NCI-H526 (cell line): ENCODE results near the gene FBRSL1.
"Not testable (repeated sequence)": the region's sequence is repeated elsewhere in the genome, so short reads cannot be mapped to it uniquely, and the experiment has no call there.

Experiments used
- DNase-seq, 2 experiments: peaks; one replicate each; lab custom pipeline; 2025; lab: John Stamatoyannopoulos, UW

Gene FBRSL1

GRCh38 chr12:132453361-132454192, 36.4 kb upstream of the FBRSL1 start:
- DNase-seq = no peak

GRCh38 chr12:132454193-132454932, 35.6 kb upstream of the FBRSL1 start:
- no peak for DNase-seq

- no peak for DNase-seq
These were observed 35.0 kb upstream of the FBRSL1 start for GRCh38 chr12:132454933-132455418.

GRCh38 chr12:132455565-132455964, 34.4 kb upstream of the FBRSL1 start:
- no peak for DNase-seq

- DNase-seq = no peak
These were observed 33.6 kb upstream of the FBRSL1 start for GRCh38 chr12:132456186-132456943.

- no peak for DNase-seq
These were observed 32.9 kb upstream of the FBRSL1 start for GRCh38 chr12:132456944-132457495.

GRCh38 chr12:132458441-132458840, 31.5 kb upstream of the FBRSL1 start:
- no peak for DNase-seq

GRCh38 chr12:132458846-132459641, 30.9 kb upstream of the FBRSL1 start:
- no peak for DNase-seq

GRCh38 chr12:132460571-132460970, 29.4 kb upstream of the FBRSL1 start:
- DNase-seq = no peak

GRCh38 chr12:132461526-132461925, 28.4 kb upstream of the FBRSL1 start:
- no peak for DNase-seq

GRCh38 chr12:132462788-132463187, 27.2 kb upstream of the FBRSL1 start:
- DNase-seq = no peak

GRCh38 chr12:132463284-132463924, 26.5 kb upstream of the FBRSL1 start:
- not testable (repeated sequence) for DNase-seq

- DNase-seq = not testable (repeated sequence)
These were observed 25.6 kb upstream of the FBRSL1 start for GRCh38 chr12:132464304-132464703.

- no peak for DNase-seq
These were observed 25.1 kb upstream of the FBRSL1 start for GRCh38 chr12:132464820-132465219.

GRCh38 chr12:132465269-132466190, 24.4 kb upstream of the FBRSL1 start:
- no peak for DNase-seq

GRCh38 chr12:132466241-132467201, 23.4 kb upstream of the FBRSL1 start:
- no peak for DNase-seq

GRCh38 chr12:132467511-132467910, 22.4 kb upstream of the FBRSL1 start:
- no peak for DNase-seq

- DNase-seq = no peak
These were observed 20.5 kb upstream of the FBRSL1 start for GRCh38 chr12:132469423-132469822.
